Endometrial microvascular endothelial cells (primary cell): ENCODE data around the gene MIPOL1. TPM values are rescaled to one million over a fixed set of nuclear protein-coding genes. Genes with fewer than 3 reads are reported as not detected.
"Not testable (repeated sequence)": the region's sequence is repeated elsewhere in the genome, so short reads cannot be mapped to it uniquely, and the experiment has no call there.

Experiments
- in situ Hi-C: cut with HindIII; loops from 2 replicates; pipeline ENCODE4 v1.10.0; 2017; ENCODE audit warnings: low sequenced_read_pairs, low pct_unique_long_range_greater_than_20kb; ENCODE audit errors: inconsistent ontology term
- total RNA-seq: library from RNA; depleted of rRNA; stranded (reverse); fragments of >200 nt; gene quantifications from one replicate; pipeline ENCODE4 v1.2.3, GENCODE V29; 2015; ENCODE audit errors: inconsistent ontology term

The MIPOL1 gene
- total RNA-seq, 1 donor from 2014 or later = 7.2 TPM

DNA sequence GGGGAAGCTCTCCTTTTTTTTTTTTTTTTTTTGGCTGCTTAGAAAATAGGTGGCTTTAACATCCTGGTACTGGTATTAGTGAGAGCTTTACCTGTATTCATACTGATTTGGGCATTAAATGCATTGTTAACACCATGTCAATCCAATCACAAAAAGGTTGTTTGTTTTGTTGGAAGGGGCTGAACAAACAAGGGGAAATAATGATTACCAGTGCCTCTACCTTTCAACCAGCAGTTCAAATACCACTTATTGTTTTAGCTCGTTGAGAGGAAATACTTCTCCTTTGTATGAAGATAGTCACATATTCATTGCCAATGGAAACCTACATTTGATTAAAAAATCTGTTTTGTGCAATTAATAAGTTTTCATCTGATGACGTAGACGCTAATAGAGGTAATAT is 72.9 kb downstream of the MIPOL1 start:
- in situ Hi-C loops = no loop called here

DNA sequence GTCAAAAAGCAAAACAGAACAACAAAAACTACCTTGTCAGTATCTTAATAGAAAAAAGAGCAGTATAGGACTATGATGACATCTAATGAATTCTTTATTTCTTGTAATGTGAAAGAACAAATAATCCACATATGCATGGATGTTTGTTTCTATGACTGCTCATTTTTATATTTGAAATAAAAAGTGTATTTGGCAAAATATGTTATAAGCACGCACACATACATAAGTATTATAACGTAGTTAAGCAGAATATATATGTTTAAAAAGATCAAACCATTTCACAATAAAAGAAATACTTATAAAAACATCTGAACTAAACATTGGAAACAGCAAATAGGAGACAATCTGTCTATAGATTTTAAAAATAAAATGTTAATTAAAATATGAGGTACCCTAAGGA is 74.8 kb downstream of the MIPOL1 start:
- in situ Hi-C loops = no loop called here

DNA sequence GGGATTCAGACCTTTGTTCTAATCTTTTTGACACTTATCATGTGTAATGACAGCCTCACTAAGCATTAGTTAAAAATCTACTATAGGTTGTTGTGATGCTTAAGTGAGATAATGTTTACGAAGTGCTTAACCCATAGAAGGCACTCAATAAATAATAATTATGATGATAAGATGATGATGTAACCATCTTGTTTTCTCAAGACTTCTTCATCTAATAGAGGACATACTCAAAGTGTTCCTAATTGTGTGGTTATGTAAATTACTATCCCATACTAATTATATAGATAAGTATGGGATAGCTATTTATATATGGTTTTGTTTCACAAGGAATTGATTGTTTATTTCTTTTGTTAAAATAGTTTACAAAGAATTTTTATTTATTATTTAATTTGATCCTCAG is 76.9 kb downstream of the MIPOL1 start:
- in situ Hi-C loops = no loop called here

DNA sequence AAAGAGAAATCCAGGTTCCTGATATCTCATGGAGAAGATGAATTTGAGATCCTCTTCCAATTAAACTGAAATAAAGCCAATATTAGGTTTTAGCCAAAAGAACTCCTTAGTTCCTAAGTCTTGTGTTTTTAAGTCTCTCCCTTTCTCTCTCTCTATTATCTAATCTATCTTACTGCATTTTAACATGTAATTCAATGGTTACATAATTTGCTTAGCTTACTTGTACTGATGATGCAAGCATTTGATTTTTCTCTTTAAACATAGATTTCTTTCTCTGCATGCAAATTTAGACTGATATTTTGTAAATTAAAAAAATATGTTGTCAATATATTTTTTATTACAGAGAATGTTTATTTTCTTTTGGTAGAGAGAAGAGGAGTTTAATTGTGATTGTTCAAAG is 78.2 kb downstream of the MIPOL1 start:
- in situ Hi-C loops = no loop called here

DNA sequence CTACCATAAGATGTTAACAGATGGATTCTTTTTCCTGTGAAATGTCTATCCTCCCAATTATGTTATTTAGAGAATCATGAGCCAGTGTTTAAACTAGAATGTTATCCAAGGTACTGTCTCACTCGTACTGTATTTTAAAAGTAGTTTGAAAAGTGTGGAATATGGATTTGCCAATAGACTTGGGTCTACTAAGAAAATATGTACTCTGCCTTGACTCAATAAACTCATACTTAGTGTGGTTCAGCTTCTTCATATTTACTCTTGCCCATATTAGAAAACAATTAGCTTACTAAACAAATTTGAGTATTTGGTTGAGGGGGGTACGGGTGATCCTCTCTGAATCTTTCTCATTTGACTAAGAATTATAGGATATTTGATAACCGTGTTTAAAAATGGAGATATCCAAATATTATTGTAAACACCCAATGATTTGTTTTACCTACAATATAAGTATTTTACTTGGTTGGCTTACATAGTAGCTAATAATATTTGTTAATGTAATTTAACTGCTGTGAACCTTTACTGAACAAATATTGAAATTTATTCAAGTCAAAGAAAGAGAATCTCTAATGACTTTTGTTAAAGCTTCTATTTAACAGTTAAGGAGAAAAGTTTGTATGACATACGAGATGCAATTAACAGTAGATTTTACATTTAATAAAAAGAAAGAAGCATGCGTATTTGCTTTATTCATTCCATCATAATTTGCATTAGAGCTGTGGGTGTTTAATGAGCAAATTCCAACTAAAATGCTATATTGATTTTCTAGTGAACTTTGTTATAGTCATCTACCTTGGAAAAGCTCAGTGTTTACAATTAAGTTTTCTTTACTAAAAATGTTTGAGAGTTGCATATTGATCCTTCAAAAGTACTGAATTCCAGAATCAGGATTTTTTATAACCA is 81.2 kb downstream of the MIPOL1 start:
- in situ Hi-C loops = no loop called here

DNA sequence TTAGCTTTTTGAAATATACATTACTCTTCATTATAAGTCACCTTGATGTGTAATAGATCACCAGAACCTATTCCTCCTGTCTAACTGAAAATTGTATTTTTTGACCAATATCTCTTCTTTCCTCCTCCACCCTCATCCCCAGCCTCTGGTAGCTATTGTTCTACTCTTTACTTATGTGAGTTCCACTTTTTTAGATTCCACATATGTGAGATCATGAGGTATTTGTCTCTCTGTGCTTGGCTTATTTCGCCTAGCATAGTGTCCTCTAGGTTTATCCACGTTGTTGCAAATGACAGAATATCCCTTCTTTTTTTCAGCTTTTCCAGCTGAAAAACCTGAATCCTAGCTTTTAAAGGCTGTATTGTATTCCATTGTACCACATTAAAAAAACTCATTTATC is 82.1 kb downstream of the MIPOL1 start:
- in situ Hi-C loops = no loop called here

DNA sequence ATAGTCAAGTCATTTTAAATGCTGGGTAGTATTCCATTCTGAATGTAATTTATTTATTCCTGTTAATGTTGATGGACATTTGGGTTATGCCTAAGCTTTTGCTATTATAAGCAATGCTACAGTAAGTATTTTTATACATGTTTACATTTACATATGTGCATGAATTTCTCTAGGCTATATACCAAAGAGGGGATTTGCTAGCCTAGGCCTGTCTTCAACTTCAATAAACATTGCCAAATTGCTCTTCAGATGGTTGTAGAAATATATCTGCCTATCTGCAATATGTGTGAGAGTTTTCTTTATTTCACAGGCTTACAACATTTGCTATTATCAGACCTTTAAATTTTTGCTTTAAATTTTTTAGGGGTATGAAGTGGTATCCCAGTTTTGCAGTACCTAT is 87.0 kb downstream of the MIPOL1 start:
- in situ Hi-C loops = no loop called here

DNA sequence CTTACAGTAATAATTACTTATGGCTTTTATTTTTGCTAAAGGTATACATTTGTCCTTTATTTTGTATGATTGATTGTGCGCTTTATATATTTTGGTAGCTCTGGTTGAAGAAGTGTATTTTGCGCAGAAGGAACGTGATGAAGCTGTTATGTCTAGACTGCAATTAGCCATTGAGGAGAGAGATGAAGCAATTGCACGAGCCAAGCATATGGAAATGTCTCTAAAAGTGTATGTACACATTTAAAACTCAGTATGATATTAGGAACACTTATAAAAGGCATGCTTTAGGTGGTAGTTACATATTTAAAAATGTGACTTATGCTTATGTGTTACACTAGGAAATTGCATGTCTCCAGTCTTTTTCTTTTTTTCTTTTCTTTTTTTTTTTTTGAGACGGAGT is 87.5 kb downstream of the MIPOL1 start:
- in situ Hi-C loops = no loop called here

DNA sequence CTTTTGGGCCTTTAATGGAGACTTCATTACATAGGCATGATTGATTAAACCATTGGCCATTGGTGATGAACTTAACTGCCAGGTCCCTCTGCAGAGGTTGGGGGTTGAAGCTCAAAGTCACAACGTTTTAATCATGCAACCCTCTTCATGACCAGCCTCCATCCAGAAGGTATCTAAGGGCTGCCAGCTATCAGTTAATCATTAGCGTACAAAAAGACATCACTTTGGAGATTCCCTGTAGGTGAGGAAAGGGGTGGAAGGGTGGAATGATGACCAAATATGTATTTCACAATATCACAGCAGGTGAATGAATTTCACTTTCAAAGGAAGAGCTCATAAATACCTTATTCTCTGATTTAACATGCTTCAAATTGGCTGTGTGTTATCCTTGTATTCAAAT is 92.0 kb downstream of the MIPOL1 start:
- in situ Hi-C loops = no loop called here

DNA sequence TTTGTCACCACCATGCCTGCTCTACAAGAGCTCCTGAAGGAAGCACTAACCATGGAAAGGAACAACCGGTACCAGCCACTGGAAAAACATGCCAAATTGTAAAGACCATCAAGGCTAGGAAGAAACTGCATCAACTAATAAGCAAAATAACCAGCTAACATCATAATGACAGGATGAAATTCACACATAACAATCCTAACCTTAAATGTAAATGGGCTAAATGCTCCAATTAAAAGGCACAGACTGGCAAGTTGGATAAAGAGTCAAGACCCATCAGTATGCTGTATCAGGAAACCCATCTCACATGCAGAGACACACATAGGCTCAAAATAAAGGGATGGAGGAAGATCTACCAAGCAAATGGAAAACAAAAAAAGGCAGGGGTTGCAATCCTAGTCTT is 97.5 kb downstream of the MIPOL1 start:
- in situ Hi-C loops = not testable (repeated sequence)

DNA sequence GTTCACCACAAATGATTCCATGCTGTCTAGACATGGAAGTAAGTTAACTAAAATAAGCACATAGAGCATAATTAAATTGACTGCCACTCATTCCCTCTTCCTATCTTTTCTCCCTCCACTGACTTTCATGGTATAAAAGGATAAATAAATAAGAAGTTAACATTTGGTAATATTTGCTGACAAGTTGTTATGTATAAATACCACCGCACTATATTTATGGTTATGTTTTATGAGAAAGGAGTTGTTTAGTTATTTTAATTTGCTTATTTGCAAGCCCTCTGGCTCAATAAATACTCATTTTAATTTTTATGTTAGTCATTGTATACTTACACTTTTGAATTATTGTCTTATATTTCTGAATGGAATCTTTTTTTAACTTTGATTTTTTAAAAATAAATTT is 113.5 kb downstream of the MIPOL1 start:
- in situ Hi-C loops = no loop called here

DNA sequence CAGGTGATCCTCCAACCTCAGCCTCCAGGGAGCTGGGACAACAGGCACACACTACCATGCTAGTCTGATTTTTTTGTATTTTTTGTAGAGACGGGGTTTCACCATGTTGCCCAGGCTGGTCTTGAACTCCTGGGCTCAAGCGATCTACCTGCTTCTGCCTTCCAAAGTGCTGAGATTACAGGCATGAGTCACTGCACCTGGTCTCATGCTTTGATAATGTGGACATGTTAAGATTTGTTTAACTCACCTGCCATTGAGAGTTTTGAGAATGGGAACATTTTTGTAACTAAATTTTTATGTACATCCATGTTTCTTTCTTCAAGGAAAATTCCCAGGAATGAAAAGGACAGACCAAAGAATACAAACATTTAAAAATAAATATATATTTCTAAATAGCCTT is 121.2 kb downstream of the MIPOL1 start:
- in situ Hi-C loops = no loop called here

DNA sequence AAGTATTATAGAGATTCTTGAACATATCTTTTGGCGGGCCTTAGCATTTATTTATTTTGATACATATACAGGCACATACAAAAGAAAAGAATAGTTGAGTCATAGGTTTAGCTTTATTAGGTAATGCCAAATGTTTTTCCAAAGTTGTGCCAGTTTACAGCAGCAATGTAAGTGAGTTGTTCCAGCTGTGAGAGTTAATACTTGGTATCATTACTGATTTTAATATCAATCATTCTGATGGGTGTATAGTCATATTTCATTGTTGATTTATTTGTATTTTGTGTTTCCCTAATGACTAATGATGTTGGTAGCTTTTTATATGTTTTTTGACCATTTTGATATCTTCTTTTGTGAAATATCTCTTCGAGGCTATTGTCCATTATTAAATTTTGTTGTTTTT is 122.4 kb downstream of the MIPOL1 start:
- in situ Hi-C loops = no loop called here

DNA sequence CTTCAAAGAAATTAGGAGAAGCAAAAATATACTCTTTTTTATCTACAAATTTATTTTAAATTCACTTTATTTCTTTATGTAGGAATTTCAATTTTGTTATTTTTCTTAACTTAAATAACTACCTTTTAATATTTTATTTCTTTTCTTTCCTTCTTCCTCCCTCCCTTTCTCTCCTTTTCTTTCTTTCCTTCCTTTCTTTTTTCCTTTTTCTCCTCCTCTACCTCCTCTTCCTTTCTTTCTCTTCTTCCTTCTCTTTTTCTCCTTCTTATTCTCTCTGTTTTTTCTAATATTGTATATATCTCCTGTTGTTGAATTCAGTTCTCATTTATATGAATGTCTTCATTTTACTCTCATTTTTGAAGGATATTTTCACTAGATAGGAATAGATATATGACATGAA is 127.6 kb downstream of the MIPOL1 start:
- in situ Hi-C loops = no loop called here

DNA sequence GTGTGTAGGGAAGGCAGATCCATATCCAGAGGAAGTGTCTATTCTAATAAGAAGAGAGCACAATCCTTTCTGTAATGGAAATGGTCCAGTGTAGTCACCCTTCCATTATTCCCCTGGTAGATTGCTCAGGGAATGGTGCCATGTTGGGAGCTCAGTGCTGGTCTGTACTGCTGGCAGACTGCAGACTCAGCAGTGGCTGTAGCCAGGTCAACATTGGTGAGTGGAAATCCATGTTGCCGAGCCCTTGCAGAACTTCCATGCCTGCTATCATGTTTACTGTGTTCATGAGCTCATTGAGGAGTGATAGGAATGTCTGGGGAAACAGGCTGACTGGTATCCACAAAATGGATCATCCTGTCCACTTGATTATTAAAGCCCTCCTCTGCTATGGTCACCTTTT is 128.7 kb downstream of the MIPOL1 start:
- in situ Hi-C loops = no loop called here

DNA sequence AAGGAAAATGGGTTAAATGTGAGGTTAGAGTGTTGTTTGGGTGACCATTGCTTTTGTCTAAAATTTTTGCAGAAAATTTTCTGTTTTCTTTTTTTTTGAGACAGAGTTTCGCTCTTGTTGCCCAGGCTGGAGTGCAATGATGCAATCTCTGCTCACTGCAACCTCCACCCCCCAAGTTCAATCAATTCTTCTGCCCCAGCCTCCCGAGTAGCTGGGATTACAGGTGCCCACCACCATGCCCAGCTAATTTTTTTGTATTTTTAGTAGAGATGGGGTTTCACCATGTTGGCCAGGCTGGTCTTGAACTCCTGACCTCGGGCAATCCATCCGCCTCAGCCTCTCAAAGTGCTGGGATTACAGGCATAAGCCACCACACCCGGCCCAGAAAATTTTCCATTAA is 130.2 kb downstream of the MIPOL1 start:
- in situ Hi-C loops = not testable (repeated sequence)

DNA sequence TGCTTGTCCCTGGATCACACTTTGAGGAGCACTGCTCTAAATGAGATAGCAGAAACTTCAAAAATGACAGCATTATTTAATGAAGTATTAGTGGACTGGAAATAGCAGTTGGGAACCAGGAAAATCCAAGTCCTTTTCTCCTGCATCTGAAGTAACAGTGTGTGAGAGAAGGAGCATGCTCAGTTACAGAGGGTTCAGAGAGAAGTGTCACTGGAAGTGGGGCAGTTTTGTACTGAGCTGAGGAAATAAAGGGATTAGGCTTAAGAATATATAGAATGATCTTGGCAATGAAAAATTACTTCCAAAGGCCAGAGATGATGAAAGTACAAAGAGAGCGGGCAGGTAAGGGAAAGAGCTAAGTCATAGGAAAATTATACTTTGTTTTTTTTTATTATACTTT is 130.9 kb downstream of the MIPOL1 start:
- in situ Hi-C loops = no loop called here

DNA sequence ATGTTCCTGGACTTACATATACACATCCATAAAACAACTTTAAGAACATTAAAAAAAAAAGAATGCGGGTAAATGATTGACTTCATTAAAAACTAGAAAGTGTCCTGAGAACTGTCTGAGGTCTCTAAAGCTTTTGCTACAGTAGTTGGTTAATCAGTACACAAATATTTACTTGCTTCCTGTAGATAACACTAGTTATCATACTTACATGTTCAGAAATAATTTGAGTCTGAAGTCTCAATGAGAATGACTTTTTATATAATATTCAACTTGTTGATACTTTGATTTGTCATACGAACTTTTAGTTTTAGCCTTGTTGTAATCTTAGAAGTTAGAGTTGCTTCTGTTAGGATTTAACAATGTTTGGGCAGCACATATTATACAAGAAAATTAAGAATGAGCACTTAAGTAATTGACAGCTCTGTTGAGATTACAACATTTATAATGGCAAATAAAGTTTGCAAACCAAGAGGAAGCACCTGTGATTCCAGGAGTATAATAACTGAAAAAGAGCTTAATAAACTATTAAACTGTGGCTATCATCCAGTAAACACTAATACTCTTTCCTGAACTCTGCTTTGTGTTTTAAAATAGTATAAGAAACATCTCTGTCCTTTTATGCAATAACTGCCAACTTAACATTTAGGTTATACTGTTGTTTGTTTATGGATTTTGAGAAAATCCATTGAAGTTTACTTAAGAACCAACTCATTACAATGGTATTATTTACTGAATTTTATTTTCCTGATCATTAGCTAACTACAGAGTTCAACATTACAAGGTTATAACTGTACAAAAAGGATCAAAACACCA is 131.7 kb downstream of the MIPOL1 start:
- in situ Hi-C loops = no loop called here

DNA sequence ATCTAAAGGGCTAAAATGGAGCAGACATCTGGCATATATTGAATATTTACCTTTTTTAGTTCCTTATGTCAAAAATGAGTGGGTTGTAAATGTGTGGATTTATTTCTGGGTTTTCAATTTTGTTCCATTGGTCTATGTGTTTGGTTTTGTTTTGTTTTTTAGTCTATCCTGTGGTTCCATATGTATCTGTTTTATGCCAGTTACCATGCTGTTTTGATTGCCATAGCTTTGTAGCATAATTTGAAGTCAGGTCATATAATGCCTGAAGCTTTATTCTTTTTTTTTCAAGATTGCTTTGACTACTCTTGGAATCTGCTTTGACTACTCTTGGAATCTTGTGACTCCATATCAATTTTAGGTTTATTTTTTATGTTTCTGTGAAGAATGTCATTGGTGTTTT is 133.2 kb downstream of the MIPOL1 start:
- in situ Hi-C loops = no loop called here

DNA sequence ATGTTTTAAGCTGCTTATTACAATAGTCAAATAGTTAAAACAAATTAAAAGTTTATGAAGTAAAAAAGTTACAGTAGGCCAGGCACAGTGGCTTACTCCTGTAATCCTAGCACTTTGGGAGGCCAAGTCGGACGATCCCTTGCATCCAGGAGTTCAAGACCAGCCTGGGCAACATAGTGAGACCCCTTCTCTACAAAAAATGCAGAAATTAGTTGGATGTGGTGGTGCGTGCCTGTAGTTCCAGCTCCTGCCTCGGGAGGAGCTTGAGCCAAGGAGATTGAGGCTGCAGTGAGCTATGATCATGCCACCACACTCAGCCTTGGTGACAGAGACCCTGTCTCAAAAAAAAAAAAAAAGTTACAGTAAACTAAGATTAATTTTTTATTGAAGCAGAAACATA is 142.6 kb downstream of the MIPOL1 start:
- in situ Hi-C loops = no loop called here
